H1 (cell line): ENCODE measurements around the gene SH3YL1. TPM values are rescaled to one million over a fixed set of nuclear protein-coding genes. Genes with fewer than 3 reads are reported as not detected.

Experiments
- BCL11A ChIP-seq, 2 experiments: IDR thresholded peaks; one replicate each; pipeline ENCODE4 v1.6.1; 2011; ENCODE audit warnings: low read depth in 2 of 2, low read length in 2 of 2, mild to moderate bottlenecking in 2 of 2
- BRCA1 ChIP-seq: IDR thresholded peaks from 2 replicates; pipeline ENCODE4 v1.6.1; 2012; ENCODE audit warnings: low read depth, low read length, improper control_type of control experiment
- CBX8 ChIP-seq: fragments of 300-800, 300-1000 bp; sonication (generic); IDR thresholded peaks from 2 replicates; pipeline ENCODE4 v1.7.1; 2016; ENCODE audit warnings: low read depth, low read length, borderline replicate concordance
- PHF8 ChIP-seq: fragments of 200-600 bp; sonication (generic); conservative IDR thresholded peaks from 2 replicates; pipeline ENCODE4 v1.7.1; 2012; ENCODE audit warnings: low read depth, mild to moderate bottlenecking, inconsistent platforms, low read length, moderate library complexity
- POLR2A ChIP-seq, 2 experiments: IDR thresholded peaks; 1 replicate in 1 of 2; 2 replicates in 1 of 2; pipeline ENCODE4 v1.6.1; 2011; ENCODE audit warnings: low read depth in 2 of 2, low read length in 2 of 2, mild to moderate bottlenecking in 2 of 2; ENCODE audit errors: control extremely low read depth in 1 of 2
- RNF2 ChIP-seq: fragments of 200-900, 300-1000 bp; sonication (generic); IDR thresholded peaks from 2 replicates; pipeline ENCODE4 v1.7.1; 2016; ENCODE audit warnings: borderline replicate concordance, low read depth, mild to moderate bottlenecking, antibody characterized with exemption, low read length; ENCODE audit not compliant: poor library complexity, severe bottlenecking; ENCODE audit errors: missing control alignments
- SP2 ChIP-seq: IDR thresholded peaks from 2 replicates; pipeline ENCODE4 v1.6.1; 2012; ENCODE audit warnings: mild to moderate bottlenecking, low read length, inconsistent platforms
- polyA plus RNA-seq, 7 experiments: library from polyadenylated mRNA; depleted of rRNA in 3 of 7; stranded (reverse) in 5 of 7; unstranded in 2 of 7; fragments of >200 nt in 5 of 7; fragments of 200-250 nt in 2 of 7; gene quantifications; 1 replicate in 5 of 7; 2 replicates in 1 of 7; 4 replicates in 1 of 7; pipeline versions ENCODE4 v1.2.1 to v1.2.3, GENCODE V29; 2011 to 2013; ENCODE audit warnings: missing spikeins in 2 of 7, mixed read lengths in 2 of 7
- total RNA-seq: library from RNA; stranded (reverse); fragmentation: NEBNext Ultra II Directional; extraction: Animal tissue kit (Norgen Biotek cat#: 25700); gene quantifications from 2 replicates; pipeline ENCODE4 v1.2.1, GENCODE V29; 2021
- TF ChIP-seq, protein P1 (sequence below): fragments of 300-600 bp; sonication (generic); IDR thresholded peaks from 2 replicates; pipeline ENCODE4 v1.7.1; 2012; ENCODE audit warnings: low read length, moderate library complexity, mild to moderate bottlenecking, inconsistent platforms; ENCODE audit not compliant: insufficient replicate concordance

SH3YL1 gene
- total and polyA plus RNA-seq, 2 of the 8 experiments (the other 6 are each of a cell fraction or from before 2014, with no cell fraction given), result 13.6 to 37.2 TPM

DNA sequence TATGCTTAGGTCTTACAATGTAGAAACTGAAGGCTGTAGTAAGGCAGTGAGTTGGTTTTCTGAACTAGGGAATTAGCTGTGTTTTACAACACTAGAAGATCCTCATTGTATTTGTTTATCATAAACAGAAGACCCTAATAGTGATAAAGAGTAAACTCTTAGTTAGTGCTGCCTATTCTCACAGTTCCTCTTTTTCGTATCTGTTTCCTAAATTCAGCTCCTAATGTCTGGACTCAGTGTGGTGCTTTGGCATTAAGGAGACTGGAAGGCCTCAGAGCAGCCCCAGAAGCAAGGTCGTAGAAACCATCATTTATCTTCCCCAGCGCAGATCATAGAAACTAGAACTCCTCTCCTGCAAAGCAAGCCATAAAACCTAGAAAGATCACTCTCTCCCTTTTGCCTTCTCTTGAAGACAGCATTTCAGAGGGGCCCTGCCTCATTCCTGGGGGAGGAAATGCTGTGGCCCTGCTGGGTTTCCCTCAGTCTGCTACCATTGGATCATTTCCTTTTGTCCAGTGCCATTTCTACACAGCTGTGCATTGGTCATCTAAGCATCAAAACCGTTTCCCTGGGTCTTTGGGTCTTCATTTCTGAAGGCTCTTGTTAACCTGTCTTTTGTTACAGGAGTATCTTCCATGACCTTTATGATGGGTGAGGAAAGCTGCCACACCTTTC lies 5.7 kb upstream of the SH3YL1 start (continued):
- TF ChIP-seq, protein P1, sequence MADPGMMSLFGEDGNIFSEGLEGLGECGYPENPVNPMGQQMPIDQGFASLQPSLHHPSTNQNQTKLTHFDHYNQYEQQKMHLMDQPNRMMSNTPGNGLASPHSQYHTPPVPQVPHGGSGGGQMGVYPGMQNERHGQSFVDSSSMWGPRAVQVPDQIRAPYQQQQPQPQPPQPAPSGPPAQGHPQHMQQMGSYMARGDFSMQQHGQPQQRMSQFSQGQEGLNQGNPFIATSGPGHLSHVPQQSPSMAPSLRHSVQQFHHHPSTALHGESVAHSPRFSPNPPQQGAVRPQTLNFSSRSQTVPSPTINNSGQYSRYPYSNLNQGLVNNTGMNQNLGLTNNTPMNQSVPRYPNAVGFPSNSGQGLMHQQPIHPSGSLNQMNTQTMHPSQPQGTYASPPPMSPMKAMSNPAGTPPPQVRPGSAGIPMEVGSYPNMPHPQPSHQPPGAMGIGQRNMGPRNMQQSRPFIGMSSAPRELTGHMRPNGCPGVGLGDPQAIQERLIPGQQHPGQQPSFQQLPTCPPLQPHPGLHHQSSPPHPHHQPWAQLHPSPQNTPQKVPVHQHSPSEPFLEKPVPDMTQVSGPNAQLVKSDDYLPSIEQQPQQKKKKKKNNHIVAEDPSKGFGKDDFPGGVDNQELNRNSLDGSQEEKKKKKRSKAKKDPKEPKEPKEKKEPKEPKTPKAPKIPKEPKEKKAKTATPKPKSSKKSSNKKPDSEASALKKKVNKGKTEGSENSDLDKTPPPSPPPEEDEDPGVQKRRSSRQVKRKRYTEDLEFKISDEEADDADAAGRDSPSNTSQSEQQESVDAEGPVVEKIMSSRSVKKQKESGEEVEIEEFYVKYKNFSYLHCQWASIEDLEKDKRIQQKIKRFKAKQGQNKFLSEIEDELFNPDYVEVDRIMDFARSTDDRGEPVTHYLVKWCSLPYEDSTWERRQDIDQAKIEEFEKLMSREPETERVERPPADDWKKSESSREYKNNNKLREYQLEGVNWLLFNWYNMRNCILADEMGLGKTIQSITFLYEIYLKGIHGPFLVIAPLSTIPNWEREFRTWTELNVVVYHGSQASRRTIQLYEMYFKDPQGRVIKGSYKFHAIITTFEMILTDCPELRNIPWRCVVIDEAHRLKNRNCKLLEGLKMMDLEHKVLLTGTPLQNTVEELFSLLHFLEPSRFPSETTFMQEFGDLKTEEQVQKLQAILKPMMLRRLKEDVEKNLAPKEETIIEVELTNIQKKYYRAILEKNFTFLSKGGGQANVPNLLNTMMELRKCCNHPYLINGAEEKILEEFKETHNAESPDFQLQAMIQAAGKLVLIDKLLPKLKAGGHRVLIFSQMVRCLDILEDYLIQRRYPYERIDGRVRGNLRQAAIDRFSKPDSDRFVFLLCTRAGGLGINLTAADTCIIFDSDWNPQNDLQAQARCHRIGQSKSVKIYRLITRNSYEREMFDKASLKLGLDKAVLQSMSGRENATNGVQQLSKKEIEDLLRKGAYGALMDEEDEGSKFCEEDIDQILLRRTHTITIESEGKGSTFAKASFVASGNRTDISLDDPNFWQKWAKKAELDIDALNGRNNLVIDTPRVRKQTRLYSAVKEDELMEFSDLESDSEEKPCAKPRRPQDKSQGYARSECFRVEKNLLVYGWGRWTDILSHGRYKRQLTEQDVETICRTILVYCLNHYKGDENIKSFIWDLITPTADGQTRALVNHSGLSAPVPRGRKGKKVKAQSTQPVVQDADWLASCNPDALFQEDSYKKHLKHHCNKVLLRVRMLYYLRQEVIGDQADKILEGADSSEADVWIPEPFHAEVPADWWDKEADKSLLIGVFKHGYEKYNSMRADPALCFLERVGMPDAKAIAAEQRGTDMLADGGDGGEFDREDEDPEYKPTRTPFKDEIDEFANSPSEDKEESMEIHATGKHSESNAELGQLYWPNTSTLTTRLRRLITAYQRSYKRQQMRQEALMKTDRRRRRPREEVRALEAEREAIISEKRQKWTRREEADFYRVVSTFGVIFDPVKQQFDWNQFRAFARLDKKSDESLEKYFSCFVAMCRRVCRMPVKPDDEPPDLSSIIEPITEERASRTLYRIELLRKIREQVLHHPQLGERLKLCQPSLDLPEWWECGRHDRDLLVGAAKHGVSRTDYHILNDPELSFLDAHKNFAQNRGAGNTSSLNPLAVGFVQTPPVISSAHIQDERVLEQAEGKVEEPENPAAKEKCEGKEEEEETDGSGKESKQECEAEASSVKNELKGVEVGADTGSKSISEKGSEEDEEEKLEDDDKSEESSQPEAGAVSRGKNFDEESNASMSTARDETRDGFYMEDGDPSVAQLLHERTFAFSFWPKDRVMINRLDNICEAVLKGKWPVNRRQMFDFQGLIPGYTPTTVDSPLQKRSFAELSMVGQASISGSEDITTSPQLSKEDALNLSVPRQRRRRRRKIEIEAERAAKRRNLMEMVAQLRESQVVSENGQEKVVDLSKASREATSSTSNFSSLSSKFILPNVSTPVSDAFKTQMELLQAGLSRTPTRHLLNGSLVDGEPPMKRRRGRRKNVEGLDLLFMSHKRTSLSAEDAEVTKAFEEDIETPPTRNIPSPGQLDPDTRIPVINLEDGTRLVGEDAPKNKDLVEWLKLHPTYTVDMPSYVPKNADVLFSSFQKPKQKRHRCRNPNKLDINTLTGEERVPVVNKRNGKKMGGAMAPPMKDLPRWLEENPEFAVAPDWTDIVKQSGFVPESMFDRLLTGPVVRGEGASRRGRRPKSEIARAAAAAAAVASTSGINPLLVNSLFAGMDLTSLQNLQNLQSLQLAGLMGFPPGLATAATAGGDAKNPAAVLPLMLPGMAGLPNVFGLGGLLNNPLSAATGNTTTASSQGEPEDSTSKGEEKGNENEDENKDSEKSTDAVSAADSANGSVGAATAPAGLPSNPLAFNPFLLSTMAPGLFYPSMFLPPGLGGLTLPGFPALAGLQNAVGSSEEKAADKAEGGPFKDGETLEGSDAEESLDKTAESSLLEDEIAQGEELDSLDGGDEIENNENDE, result no peak
- TF ChIP-seq CBX8 (no peak), BRCA1 (no peak), PHF8 (no peak), SP2 (no peak), POLR2A (IDR thresholded peaks at IDR 0.05; ENCODE audit: control extremely low read depth in 1 of 2, low read depth in 2 of 2, low read length in 2 of 2) (no peak), BCL11A (IDR thresholded peaks at IDR 0.05; ENCODE audit: low read depth in 2 of 2, low read length in 2 of 2) (no peak), RNF2 (no peak)
